ENCODE measurements around the gene SETD9. TPM values are rescaled to one million over a fixed set of nuclear protein-coding genes. Genes with fewer than 3 reads are reported as not detected.

Gene SETD9
- total RNA-seq, 1 donor from 2014 or later, result 16.3 TPM

DNA sequence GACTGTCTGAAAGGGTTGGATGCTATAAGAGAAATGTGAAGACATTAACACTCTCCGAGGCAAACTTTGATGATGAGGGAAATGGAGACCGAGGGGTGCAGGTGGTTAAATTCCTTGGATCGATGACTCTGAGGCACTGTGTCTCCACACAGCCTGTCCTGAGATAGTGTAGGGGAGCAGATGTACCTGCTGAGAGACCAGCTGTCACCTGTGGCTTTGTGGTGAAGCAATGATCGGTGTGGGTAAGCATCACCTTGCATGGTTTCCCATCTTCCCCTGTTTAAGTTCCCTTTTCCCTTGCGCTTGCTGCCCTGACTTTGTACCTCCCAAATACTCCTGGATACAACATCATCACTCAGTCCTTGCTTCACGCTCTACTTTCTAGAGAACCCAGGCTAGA is 52.4 kb downstream of the SETD9 start:
- Histone ChIP-seq H3K27ac (replicated peaks) (no peak overlapping the region), H3K36me3 (no peaks in the 10 kb centered on the region), H3K27me3 (ENCODE audit: low read depth) (peaks cover 63% of the 10 kb centered on the region), H3K4me3 (no peak overlapping the region), H3K9me3 (replicated peaks) (no peaks in the 10 kb centered on the region), H3K4me1 (no peaks in the 10 kb centered on the region)
- intact Hi-C loops (cut with micrococcal nuclease), result no loop called here
- no peak for DNase-seq
- TF ChIP-seq, protein P1, sequence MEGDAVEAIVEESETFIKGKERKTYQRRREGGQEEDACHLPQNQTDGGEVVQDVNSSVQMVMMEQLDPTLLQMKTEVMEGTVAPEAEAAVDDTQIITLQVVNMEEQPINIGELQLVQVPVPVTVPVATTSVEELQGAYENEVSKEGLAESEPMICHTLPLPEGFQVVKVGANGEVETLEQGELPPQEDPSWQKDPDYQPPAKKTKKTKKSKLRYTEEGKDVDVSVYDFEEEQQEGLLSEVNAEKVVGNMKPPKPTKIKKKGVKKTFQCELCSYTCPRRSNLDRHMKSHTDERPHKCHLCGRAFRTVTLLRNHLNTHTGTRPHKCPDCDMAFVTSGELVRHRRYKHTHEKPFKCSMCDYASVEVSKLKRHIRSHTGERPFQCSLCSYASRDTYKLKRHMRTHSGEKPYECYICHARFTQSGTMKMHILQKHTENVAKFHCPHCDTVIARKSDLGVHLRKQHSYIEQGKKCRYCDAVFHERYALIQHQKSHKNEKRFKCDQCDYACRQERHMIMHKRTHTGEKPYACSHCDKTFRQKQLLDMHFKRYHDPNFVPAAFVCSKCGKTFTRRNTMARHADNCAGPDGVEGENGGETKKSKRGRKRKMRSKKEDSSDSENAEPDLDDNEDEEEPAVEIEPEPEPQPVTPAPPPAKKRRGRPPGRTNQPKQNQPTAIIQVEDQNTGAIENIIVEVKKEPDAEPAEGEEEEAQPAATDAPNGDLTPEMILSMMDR (IDR thresholded peaks at IDR 0.05; ENCODE audit: borderline replicate concordance), result no peak

GRCh38 chr5:56962286-56962685 is 52.9 kb downstream of the SETD9 start:
- TF ChIP-seq, protein P1 (IDR thresholded peaks at IDR 0.05; ENCODE audit: borderline replicate concordance), result no peak
- Histone ChIP-seq H3K27me3 (ENCODE audit: low read depth) (peaks cover 68% of the 10 kb centered on the region), H3K4me1 (no peaks in the 10 kb centered on the region), H3K36me3 (no peaks in the 10 kb centered on the region), H3K9me3 (replicated peaks) (no peaks in the 10 kb centered on the region), H3K27ac (replicated peaks) (no peak overlapping the region), H3K4me3 (no peak overlapping the region)
- intact Hi-C loops (cut with micrococcal nuclease), result no loop called here
- DNase-seq, result no peak

DNA sequence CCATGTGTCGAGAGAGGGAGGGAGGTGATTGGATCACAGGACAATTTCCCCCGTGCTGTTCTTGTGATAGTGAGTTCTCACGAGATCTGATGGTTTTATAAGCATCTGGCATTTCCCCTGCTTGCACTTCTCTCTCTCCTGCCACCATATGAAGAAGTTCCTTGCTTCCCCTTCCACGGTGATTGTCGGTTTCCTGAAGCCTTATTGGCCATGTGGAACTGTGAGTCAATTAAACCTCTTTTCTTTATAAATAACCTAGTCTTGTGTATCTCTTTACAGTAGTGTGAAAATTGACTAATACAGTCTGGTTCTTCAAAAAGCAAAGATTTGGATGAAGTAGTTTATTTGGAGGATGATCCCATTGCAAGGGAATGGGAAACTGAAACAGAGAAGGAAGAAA is 53.9 kb downstream of the SETD9 start:
- no peak for DNase-seq
- H3K36me3 ChIP-seq, result no peaks in the 10 kb centered on the region
- H3K27ac ChIP-seq (replicated peaks), result no peak overlapping the region
- peaks cover 78% of the 10 kb centered on the region for H3K27me3 ChIP-seq (ENCODE audit: low read depth)
- intact Hi-C loops (cut with micrococcal nuclease), result no loop called here
- no peaks in the 10 kb centered on the region for H3K4me1 ChIP-seq
- no peak overlapping the region for H3K4me3 ChIP-seq
- H3K9me3 ChIP-seq (replicated peaks), result no peaks in the 10 kb centered on the region
- TF ChIP-seq, protein P1 (IDR thresholded peaks at IDR 0.05; ENCODE audit: borderline replicate concordance), result no peak

DNA sequence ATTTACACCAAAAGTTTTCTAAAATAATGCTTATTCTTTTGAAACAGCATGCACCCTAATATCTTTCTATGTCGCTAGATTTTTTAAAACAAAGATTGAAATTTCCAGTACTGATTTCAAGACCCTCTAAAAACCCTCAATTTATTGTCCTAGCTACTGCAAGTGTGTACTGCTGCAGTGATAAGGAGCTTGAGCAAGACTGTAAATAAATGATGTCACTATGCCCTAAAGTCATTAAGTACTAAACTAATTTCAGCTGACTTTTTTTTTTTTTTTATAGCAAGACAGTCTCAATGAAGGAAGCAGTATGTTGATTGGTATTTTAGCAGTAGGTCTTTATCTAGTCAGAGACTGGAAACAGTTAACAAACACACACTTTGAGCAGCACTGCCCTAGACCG is 54.8 kb downstream of the SETD9 start:
- no peaks in the 10 kb centered on the region for H3K36me3 ChIP-seq
- H3K27ac ChIP-seq (replicated peaks), result no peak overlapping the region
- H3K27me3 ChIP-seq (ENCODE audit: low read depth), result peaks cover 81% of the 10 kb centered on the region
- DNase-seq, result no peak
- no peaks in the 10 kb centered on the region for H3K4me1 ChIP-seq
- intact Hi-C loops (cut with micrococcal nuclease), result no loop called here
- no peaks in the 10 kb centered on the region for H3K9me3 ChIP-seq (replicated peaks)
- no peak overlapping the region for H3K4me3 ChIP-seq
- TF ChIP-seq, protein P1 (IDR thresholded peaks at IDR 0.05; ENCODE audit: borderline replicate concordance), result no peak

Other genes with a start within 250 kb of the SETD9 start
- 5.7 TPM for gene MAP3K1, start 94.0 kb upstream of the SETD9 start, total RNA-seq
- gene MIER3, start 42.5 kb downstream of the SETD9 start, total RNA-seq, result 13.4 TPM

Data from left ventricle myocardium inferior (tissue), 1 donor.